Hepatocyte (in vitro differentiated cells): ENCODE data around the gene MAP4K3. TPM values are rescaled to one million over a fixed set of nuclear protein-coding genes. Genes with fewer than 3 reads are reported as not detected.

Source experiments
- DNase-seq: peaks from one replicate; pipeline ENCODE4 v3.0.0-alpha.2; 2016; ENCODE audit warnings: low spot score
- H2AFZ ChIP-seq: fragments of 200-600 bp; sonication (generic); 2 replicates; pipeline ENCODE4 v1.6.0; 2016; ENCODE audit warnings: antibody characterized with exemption, mild to moderate bottlenecking
- H3K27ac ChIP-seq: fragments of 200-600 bp; sonication (generic); 2 replicates; pipeline ENCODE4 v1.5.1; 2016; ENCODE audit warnings: mild to moderate bottlenecking
- H3K27me3 ChIP-seq: fragments of 200-600 bp; sonication (generic); 2 replicates; pipeline ENCODE4 v1.6.1; 2016
- H3K36me3 ChIP-seq: fragments of 200-600 bp; sonication (generic); replicated peaks from 2 replicates; pipeline ENCODE4 v1.5.1; 2016; ENCODE audit warnings: low read depth; ENCODE audit not compliant: insufficient read depth
- H3K4me1 ChIP-seq: fragments of 200-600 bp; sonication (generic); 2 replicates; pipeline ENCODE4 v1.5.1; 2016; ENCODE audit warnings: mild to moderate bottlenecking, moderate library complexity; ENCODE audit not compliant: insufficient read depth
- H3K4me2 ChIP-seq: fragments of 200-600 bp; sonication (generic); 2 replicates; pipeline ENCODE4 v1.6.0; 2016
- H3K4me3 ChIP-seq: fragments of 200-600 bp; sonication (generic); 2 replicates; pipeline ENCODE4 v1.5.1; 2016; ENCODE audit warnings: mild to moderate bottlenecking
- H3K79me2 ChIP-seq: fragments of 200-600 bp; sonication (generic); 2 replicates; pipeline ENCODE4 v1.6.0; 2017; ENCODE audit warnings: mild to moderate bottlenecking
- H3K9me2 ChIP-seq: fragments of 200-600 bp; sonication (generic); replicated peaks from 2 replicates; pipeline ENCODE4 v1.6.0; 2017; ENCODE audit warnings: mild to moderate bottlenecking; ENCODE audit not compliant: insufficient read depth
- H3K9me3 ChIP-seq: fragments of 200-600 bp; sonication (generic); 2 replicates; pipeline ENCODE4 v1.5.1; 2016; ENCODE audit warnings: low read depth, mild to moderate bottlenecking
- H4K20me1 ChIP-seq: fragments of 200-600 bp; sonication (generic); 2 replicates; pipeline ENCODE4 v1.6.0; 2016; ENCODE audit warnings: mild to moderate bottlenecking; ENCODE audit not compliant: insufficient read depth, poor library complexity, severe bottlenecking
- EZH2 ChIP-seq: fragments of 200-600 bp; sonication (generic); IDR thresholded peaks from 2 replicates; pipeline ENCODE4 v1.6.1; 2016; ENCODE audit warnings: antibody characterized with exemption, mild to moderate bottlenecking, borderline replicate concordance
- EZH2phosphoT487 ChIP-seq: fragments of 200-600 bp; sonication (generic); IDR thresholded peaks from one replicate; pipeline ENCODE4 v1.6.1; 2018; ENCODE audit warnings: antibody characterized with exemption, mild to moderate bottlenecking, low read depth, moderate library complexity; ENCODE audit not compliant: unreplicated experiment, severe bottlenecking
- WGBS: methylation state at CpG from one replicate; pipeline ENCODE4 v1.1.6; 2016; ENCODE audit warnings: low lambda C conversion rate; ENCODE audit errors: missing lambda C conversion rate; 5-methylcytosine and 5-hydroxymethylcytosine counted together
- polyA plus RNA-seq: library from polyadenylated mRNA; unstranded; fragments of >200 nt; fragmentation: Nextera tagmentation; extraction: Ambion mirVana; gene quantifications from 2 replicates; pipeline ENCODE4 v1.2.1, GENCODE V29; 2016
- total RNA-seq: library from RNA; depleted of rRNA; stranded (reverse); fragments of >200 nt; gene quantifications from 2 replicates; pipeline ENCODE4 v1.2.3, GENCODE V29; 2014
- TF ChIP-seq, protein P1 (sequence below): fragments of 200-600 bp; sonication (generic); IDR thresholded peaks from 2 replicates; pipeline ENCODE4 v1.5.1; 2016; ENCODE audit warnings: antibody characterized with exemption, mild to moderate bottlenecking; ENCODE audit not compliant: poor library complexity

MAP4K3 gene
- total and polyA plus RNA-seq, 2 experiments from 2014 or later = 24.5 to 65.1 TPM

DNA sequence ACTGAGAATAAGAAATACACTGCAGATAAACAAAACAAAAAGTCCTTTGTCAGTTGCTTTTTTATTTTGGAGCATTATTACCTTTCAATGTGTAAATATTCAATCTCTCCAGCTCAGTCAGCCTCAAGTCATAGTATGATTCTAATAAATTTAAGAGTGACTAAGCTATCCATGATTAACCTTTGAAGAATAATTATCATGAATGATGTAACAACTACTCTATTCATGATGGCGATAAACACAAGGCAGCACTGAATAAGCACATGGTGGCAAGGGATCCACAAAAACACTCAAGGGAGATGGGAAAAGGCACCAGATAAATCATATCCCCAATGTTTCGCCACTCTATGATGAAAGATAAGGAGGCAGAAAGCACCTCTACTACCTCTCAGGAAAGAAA is 67.0 kb downstream of the MAP4K3 start:
- no peak overlapping the region for H2AFZ ChIP-seq
- H3K9me3 ChIP-seq = peaks cover 10% of the 10 kb centered on the region
- H3K4me1 ChIP-seq = no peaks in the 10 kb centered on the region
- peaks cover 64% of the 10 kb centered on the region for H3K79me2 ChIP-seq
- no peak overlapping the region for H3K4me2 ChIP-seq
- 97% methylated on average over 2 of the region's 2 CpGs for WGBS
- H4K20me1 ChIP-seq = no peaks in the 10 kb centered on the region
- H3K4me3 ChIP-seq = no peak overlapping the region
- H3K27ac ChIP-seq = no peak overlapping the region
- no peaks in the 10 kb centered on the region for H3K36me3 ChIP-seq
- no peaks in the 10 kb centered on the region for H3K27me3 ChIP-seq
- H3K9me2 ChIP-seq = no peaks in the 10 kb centered on the region
- TF ChIP-seq EZH2 (no peak), EZH2phosphoT487 (no peak)
- TF ChIP-seq, protein P1, sequence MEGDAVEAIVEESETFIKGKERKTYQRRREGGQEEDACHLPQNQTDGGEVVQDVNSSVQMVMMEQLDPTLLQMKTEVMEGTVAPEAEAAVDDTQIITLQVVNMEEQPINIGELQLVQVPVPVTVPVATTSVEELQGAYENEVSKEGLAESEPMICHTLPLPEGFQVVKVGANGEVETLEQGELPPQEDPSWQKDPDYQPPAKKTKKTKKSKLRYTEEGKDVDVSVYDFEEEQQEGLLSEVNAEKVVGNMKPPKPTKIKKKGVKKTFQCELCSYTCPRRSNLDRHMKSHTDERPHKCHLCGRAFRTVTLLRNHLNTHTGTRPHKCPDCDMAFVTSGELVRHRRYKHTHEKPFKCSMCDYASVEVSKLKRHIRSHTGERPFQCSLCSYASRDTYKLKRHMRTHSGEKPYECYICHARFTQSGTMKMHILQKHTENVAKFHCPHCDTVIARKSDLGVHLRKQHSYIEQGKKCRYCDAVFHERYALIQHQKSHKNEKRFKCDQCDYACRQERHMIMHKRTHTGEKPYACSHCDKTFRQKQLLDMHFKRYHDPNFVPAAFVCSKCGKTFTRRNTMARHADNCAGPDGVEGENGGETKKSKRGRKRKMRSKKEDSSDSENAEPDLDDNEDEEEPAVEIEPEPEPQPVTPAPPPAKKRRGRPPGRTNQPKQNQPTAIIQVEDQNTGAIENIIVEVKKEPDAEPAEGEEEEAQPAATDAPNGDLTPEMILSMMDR = no peak
- DNase-seq = no peak

DNA sequence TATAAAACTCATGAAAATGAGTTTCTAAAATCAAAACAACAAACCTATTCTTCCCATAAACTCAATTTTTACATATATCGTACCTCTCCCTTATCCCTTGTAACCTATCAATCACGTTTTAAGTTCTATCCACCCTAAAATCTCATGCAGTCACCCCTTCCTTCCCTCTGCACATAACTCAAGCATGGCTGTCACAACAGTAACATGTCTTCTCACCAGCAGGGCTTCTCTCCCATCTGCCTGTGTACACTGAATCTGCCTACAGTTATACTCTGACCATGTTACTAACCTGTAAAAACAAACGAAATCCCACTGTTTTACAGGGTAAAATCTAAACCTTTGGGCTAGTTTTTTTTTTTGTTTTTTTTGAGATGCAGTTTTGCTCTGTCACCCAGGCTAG is 68.2 kb downstream of the MAP4K3 start:
- Histone ChIP-seq H3K79me2 (peaks cover 66% of the 10 kb centered on the region), H3K9me2 (no peaks in the 10 kb centered on the region), H3K27me3 (no peaks in the 10 kb centered on the region), H4K20me1 (no peaks in the 10 kb centered on the region), H3K27ac (no peak overlapping the region), H3K9me3 (peaks cover 13% of the 10 kb centered on the region), H3K4me3 (no peak overlapping the region), H3K36me3 (no peaks in the 10 kb centered on the region), H3K4me2 (no peak overlapping the region), H2AFZ (no peak overlapping the region), H3K4me1 (no peaks in the 10 kb centered on the region)
- no peak for DNase-seq
- 91% methylated on average over 3 of the region's 3 CpGs for WGBS
- no peak for TF ChIP-seq EZH2phosphoT487
- TF ChIP-seq EZH2 = no peak
- TF ChIP-seq, protein P1 = no peak

DNA sequence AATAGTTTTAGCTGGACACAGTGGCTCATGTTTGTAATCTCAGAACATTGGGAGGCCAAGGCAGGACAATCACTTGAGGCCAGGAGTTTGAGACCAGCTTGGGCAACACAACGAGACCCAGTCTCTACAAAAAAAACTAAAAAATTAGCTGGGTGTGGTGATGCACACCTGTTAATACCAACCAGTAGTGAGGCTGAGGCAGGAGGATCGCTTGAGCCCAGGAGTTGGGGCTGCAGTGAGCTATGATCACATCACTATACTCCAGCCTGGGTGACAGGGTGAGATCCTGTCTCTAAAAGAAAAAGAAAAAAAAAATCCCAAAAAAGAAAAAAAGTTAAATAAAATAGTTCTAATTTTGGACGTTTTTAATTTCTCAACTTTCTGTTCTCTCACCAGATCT is 68.7 kb downstream of the MAP4K3 start:
- DNase-seq = no peak

More for the DNA sequence above, 68.7 kb downstream of the MAP4K3 start:
- Histone ChIP-seq H3K36me3 (no peaks in the 10 kb centered on the region), H3K27ac (no peak overlapping the region), H3K4me2 (no peak overlapping the region), H3K27me3 (no peaks in the 10 kb centered on the region), H2AFZ (no peak overlapping the region), H3K4me1 (no peaks in the 10 kb centered on the region), H3K4me3 (no peak overlapping the region), H3K9me3 (peaks cover 15% of the 10 kb centered on the region), H4K20me1 (no peaks in the 10 kb centered on the region), H3K79me2 (peaks cover 65% of the 10 kb centered on the region), H3K9me2 (no peaks in the 10 kb centered on the region)
- TF ChIP-seq EZH2 (no peak), EZH2phosphoT487 (no peak)
- TF ChIP-seq, protein P1 = no peak
- 87% methylated on average over 3 of the region's 3 CpGs for WGBS
